ENCODE results near the gene ORC5. TPM values are rescaled to one million over a fixed set of nuclear protein-coding genes. Genes with fewer than 3 reads are reported as not detected.

ORC5 gene
- polyA plus RNA-seq, 2 donors = 2.8 to 9.6 TPM

- H3K27ac ChIP-seq (ENCODE audit: low read depth in 2 of 2, low read length in 1 of 2) = no peak overlapping the region
- no peaks in the 10 kb centered on the region for H3K36me3 ChIP-seq (ENCODE audit: control insufficient read depth in 2 of 2, insufficient read depth in 2 of 2, low read length in 1 of 2)
- no peak overlapping the region for H3K4me3 ChIP-seq (ENCODE audit: low read depth in 1 of 2, low read length in 2 of 2)
- no peaks in the 10 kb centered on the region for H3K9me3 ChIP-seq (ENCODE audit: control insufficient read depth in 2 of 2, insufficient read depth in 1 of 2, low read depth in 1 of 2, low read length in 1 of 2)
- 92% methylated on average over 2 of the region's 2 CpGs for WGBS, 2 donors
- H3K4me1 ChIP-seq (ENCODE audit: control insufficient read depth in 2 of 2, insufficient read depth in 2 of 2, low read length in 1 of 2) = no peaks in the 10 kb centered on the region
- no peaks in the 10 kb centered on the region for H3K27me3 ChIP-seq (ENCODE audit: control insufficient read depth in 1 of 2, insufficient read depth in 2 of 2, low read length in 2 of 2)
Observed at GRCh38 chr7:104113788-104114187, 94.0 kb downstream of the ORC5 start.

DNA sequence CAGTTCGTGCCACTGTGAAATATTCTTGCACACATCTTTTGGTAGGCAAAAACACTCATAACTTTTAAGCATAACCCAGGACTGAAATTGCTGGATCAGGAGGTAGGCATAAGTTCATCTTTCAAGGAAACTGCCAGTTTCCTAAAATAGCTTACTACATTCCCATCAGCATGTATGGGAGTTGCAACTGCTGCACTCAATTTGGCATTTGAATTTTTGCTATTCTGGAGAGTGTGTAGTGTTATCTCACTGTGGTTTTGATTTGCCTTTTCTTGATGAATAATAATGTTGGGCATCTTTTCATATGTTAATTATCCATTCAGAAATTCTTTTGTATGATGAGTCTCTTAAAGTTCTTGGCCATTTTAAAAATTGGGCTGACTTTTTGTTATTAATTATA lies 95.2 kb downstream of the ORC5 start:
- Histone ChIP-seq H3K27me3 (ENCODE audit: control insufficient read depth in 1 of 2, insufficient read depth in 2 of 2, low read length in 2 of 2) (no peaks in the 10 kb centered on the region), H3K4me3 (ENCODE audit: low read depth in 1 of 2, low read length in 2 of 2) (no peak overlapping the region), H3K36me3 (ENCODE audit: control insufficient read depth in 2 of 2, insufficient read depth in 2 of 2, low read length in 1 of 2) (no peaks in the 10 kb centered on the region), H3K4me1 (ENCODE audit: control insufficient read depth in 2 of 2, insufficient read depth in 2 of 2, low read length in 1 of 2) (no peaks in the 10 kb centered on the region), H3K9me3 (ENCODE audit: control insufficient read depth in 2 of 2, insufficient read depth in 1 of 2, low read depth in 1 of 2, low read length in 1 of 2) (no peaks in the 10 kb centered on the region), H3K27ac (ENCODE audit: low read depth in 2 of 2, low read length in 1 of 2) (no peak overlapping the region)
- 74 to 81% methylated on average over 1 of the region's 1 CpG for WGBS, 2 donors

DNA sequence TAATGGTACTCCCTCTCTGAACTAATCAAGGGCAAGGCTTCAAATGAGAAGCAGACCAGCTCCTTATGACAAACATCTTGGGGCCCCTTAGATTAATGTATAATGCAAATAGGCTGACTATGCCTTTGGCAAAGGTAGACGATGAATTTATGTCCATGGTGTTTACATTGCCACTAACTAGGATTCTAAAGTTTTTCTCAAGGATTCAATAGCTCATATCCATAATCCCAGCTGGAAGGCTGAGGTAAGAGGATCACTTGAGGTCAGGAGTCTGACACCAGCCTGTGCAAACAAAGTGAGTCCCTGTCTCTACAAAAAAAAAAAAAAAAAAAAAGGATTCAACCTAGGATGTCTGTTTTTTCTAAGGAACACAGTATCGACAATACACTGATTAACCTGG lies 96.5 kb downstream of the ORC5 start:
- no peaks in the 10 kb centered on the region for H3K4me1 ChIP-seq (ENCODE audit: control insufficient read depth in 2 of 2, insufficient read depth in 2 of 2, low read length in 1 of 2)
- H3K27me3 ChIP-seq (ENCODE audit: control insufficient read depth in 1 of 2, insufficient read depth in 2 of 2, low read length in 2 of 2) = no peaks in the 10 kb centered on the region
- H3K4me3 ChIP-seq (ENCODE audit: low read depth in 1 of 2, low read length in 2 of 2) = no peak overlapping the region
- no peaks in the 10 kb centered on the region for H3K36me3 ChIP-seq (ENCODE audit: control insufficient read depth in 2 of 2, insufficient read depth in 2 of 2, low read length in 1 of 2)
- WGBS, 2 donors = 42 to 49% methylated on average over 2 of the region's 2 CpGs
- no peak overlapping the region for H3K27ac ChIP-seq (ENCODE audit: low read depth in 2 of 2, low read length in 1 of 2)
- H3K9me3 ChIP-seq (ENCODE audit: control insufficient read depth in 2 of 2, insufficient read depth in 1 of 2, low read depth in 1 of 2, low read length in 1 of 2) = no peaks in the 10 kb centered on the region

DNA sequence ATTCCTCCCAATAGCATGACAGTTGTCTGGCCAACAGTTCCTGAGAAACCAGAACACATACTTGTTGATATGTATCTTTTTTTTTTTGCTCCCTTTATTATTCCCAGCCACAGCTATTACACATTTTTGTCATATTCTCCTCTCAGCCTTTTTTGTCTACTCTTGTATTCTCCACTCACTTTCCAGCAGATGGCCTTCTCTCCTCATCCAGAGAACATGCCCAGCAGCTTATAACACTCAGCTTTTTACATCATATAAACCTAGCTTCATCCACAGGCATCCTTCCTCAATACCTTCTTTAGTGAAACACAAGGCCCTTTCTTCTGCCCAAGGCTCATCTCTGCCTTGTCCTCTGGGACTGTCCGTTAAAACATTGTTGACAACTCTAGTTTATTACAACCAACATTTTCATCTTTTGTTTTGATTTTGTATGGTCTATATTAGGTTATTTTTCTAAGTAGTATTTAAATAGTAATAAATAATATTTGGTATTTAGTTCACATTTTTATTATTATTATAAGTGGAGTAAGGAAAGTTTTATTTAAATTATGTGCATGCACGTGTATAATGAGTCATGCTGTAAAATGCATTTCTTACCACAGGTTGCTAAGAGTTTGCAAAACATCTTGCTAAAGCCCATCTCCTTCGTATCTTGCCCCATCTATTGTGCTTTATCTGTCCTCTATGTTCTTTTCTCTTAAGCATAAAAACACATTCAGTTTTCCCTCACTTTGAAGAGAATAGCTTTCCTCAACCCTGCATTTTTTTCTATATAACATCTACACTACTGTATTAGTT lies 101.5 kb downstream of the ORC5 start:
- no peak overlapping the region for H3K4me3 ChIP-seq (ENCODE audit: low read depth in 1 of 2, low read length in 2 of 2)
- no peaks in the 10 kb centered on the region for H3K9me3 ChIP-seq (ENCODE audit: control insufficient read depth in 2 of 2, insufficient read depth in 1 of 2, low read depth in 1 of 2, low read length in 1 of 2)
- H3K27ac ChIP-seq (ENCODE audit: low read depth in 2 of 2, low read length in 1 of 2) = no peak overlapping the region
- H3K4me1 ChIP-seq (ENCODE audit: control insufficient read depth in 2 of 2, insufficient read depth in 2 of 2, low read length in 1 of 2) = no peaks in the 10 kb centered on the region
- H3K27me3 ChIP-seq (ENCODE audit: control insufficient read depth in 1 of 2, insufficient read depth in 2 of 2, low read length in 2 of 2) = no peaks in the 10 kb centered on the region
- WGBS, 2 donors = 70 to 79% methylated on average over 3 of the region's 3 CpGs
- no peaks in the 10 kb centered on the region for H3K36me3 ChIP-seq (ENCODE audit: control insufficient read depth in 2 of 2, insufficient read depth in 2 of 2, low read length in 1 of 2)

DNA sequence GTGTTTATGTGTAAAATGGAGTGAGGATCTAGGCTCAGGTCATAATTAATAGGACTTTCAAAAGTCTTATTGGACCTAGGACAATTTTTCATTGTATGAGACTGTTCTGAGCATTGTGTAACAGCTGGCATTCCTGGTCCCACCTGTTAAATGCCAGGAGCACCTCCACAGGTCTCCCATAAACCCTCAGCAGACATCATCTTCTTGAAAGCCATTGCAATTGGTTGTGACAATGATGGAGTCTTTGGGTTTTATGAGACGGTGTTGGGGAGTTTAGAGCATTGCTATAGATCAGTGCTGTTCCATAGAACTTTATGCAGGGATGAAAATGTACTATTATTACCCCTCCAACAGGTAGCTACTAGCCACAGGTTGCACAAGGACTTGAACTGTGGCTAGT lies 108.9 kb downstream of the ORC5 start:
- H3K36me3 ChIP-seq (ENCODE audit: control insufficient read depth in 2 of 2, insufficient read depth in 2 of 2, low read length in 1 of 2) = no peaks in the 10 kb centered on the region
- H3K9me3 ChIP-seq (ENCODE audit: control insufficient read depth in 2 of 2, insufficient read depth in 1 of 2, low read depth in 1 of 2, low read length in 1 of 2) = no peaks in the 10 kb centered on the region
- H3K27me3 ChIP-seq (ENCODE audit: control insufficient read depth in 1 of 2, insufficient read depth in 2 of 2, low read length in 2 of 2) = peaks cover 0 to 2% of the 10 kb centered on the region in 2 donors
- no peak overlapping the region for H3K4me3 ChIP-seq (ENCODE audit: low read depth in 1 of 2, low read length in 2 of 2)
- H3K27ac ChIP-seq (ENCODE audit: low read depth in 2 of 2, low read length in 1 of 2) = no peak overlapping the region
- H3K4me1 ChIP-seq (ENCODE audit: control insufficient read depth in 2 of 2, insufficient read depth in 2 of 2, low read length in 1 of 2) = no peaks in the 10 kb centered on the region
- 93 to 95% methylated on average over 1 of the region's 1 CpG for WGBS, 2 donors

DNA sequence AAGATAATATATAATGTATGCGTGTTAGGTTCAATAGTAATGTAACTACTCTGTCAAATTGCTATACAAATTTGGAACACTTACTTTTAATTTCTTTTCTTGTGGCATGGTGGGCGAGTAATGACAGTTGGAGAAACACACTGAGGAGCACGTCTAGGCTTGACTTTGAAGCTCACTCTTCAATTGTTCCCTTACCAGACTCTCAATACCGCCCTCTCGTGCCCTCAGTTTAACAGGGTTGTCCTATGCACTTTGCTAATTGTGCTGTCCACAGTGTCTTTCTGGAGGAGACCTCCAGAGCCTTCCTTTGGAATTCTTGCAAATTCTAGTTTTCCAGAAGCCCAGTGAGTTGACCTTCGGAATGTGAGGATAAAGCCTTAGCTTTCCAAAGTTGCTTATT lies 111.1 kb downstream of the ORC5 start:
- Histone ChIP-seq H3K4me1 (ENCODE audit: control insufficient read depth in 2 of 2, insufficient read depth in 2 of 2, low read length in 1 of 2) (no peaks in the 10 kb centered on the region), H3K27ac (ENCODE audit: low read depth in 2 of 2, low read length in 1 of 2) (no peak overlapping the region)
- 70 to 73% methylated on average over 6 of the region's 6 CpGs for WGBS, 2 donors

GRCh38 chr7:104093127-104093526 lies 114.7 kb downstream of the ORC5 start:
- no peaks in the 10 kb centered on the region for H3K4me1 ChIP-seq (ENCODE audit: control insufficient read depth in 2 of 2, insufficient read depth in 2 of 2, low read length in 1 of 2)
- no peaks in the 10 kb centered on the region for H3K36me3 ChIP-seq (ENCODE audit: control insufficient read depth in 2 of 2, insufficient read depth in 2 of 2, low read length in 1 of 2)
- H3K27me3 ChIP-seq (ENCODE audit: control insufficient read depth in 1 of 2, insufficient read depth in 2 of 2, low read length in 2 of 2) = no peaks in the 10 kb centered on the region
- H3K4me3 ChIP-seq (ENCODE audit: low read depth in 1 of 2, low read length in 2 of 2) = no peak overlapping the region
- H3K9me3 ChIP-seq (ENCODE audit: control insufficient read depth in 2 of 2, insufficient read depth in 1 of 2, low read depth in 1 of 2, low read length in 1 of 2) = no peaks in the 10 kb centered on the region
- WGBS, 2 donors = 67 to 73% methylated on average over 6 of the region's 6 CpGs
- H3K27ac ChIP-seq (ENCODE audit: low read depth in 2 of 2, low read length in 1 of 2) = no peak overlapping the region

More for the DNA sequence above, 111.1 kb downstream of the ORC5 start:
- Histone ChIP-seq H3K27me3 (ENCODE audit: control insufficient read depth in 1 of 2, insufficient read depth in 2 of 2, low read length in 2 of 2) (peaks cover 0 to 2% of the 10 kb centered on the region in 2 donors), H3K36me3 (ENCODE audit: control insufficient read depth in 2 of 2, insufficient read depth in 2 of 2, low read length in 1 of 2) (no peaks in the 10 kb centered on the region), H3K9me3 (ENCODE audit: control insufficient read depth in 2 of 2, insufficient read depth in 1 of 2, low read depth in 1 of 2, low read length in 1 of 2) (no peaks in the 10 kb centered on the region), H3K4me3 (ENCODE audit: low read depth in 1 of 2, low read length in 2 of 2) (no peak overlapping the region)

- Histone ChIP-seq H3K4me3 (ENCODE audit: low read depth in 1 of 2, low read length in 2 of 2) (no peak overlapping the region), H3K4me1 (ENCODE audit: control insufficient read depth in 2 of 2, insufficient read depth in 2 of 2, low read length in 1 of 2) (no peaks in the 10 kb centered on the region), H3K36me3 (ENCODE audit: control insufficient read depth in 2 of 2, insufficient read depth in 2 of 2, low read length in 1 of 2) (no peaks in the 10 kb centered on the region), H3K27me3 (ENCODE audit: control insufficient read depth in 1 of 2, insufficient read depth in 2 of 2, low read length in 2 of 2) (no peaks in the 10 kb centered on the region), H3K27ac (ENCODE audit: low read depth in 2 of 2, low read length in 1 of 2) (no peak overlapping the region), H3K9me3 (ENCODE audit: control insufficient read depth in 2 of 2, insufficient read depth in 1 of 2, low read depth in 1 of 2, low read length in 1 of 2) (no peaks in the 10 kb centered on the region)
- 70 to 80% methylated on average over 4 of the region's 4 CpGs for WGBS, 2 donors
Observed at GRCh38 chr7:104091242-104091641, 116.6 kb downstream of the ORC5 start.

GRCh38 chr7:104089612-104090011 lies 118.2 kb downstream of the ORC5 start:
- H3K4me3 ChIP-seq (ENCODE audit: low read depth in 1 of 2, low read length in 2 of 2) = no peak overlapping the region
- H3K4me1 ChIP-seq (ENCODE audit: control insufficient read depth in 2 of 2, insufficient read depth in 2 of 2, low read length in 1 of 2) = no peaks in the 10 kb centered on the region
- whole genome bisulfite sequencing, 2 donors = 35 to 50% methylated on average over 3 of the region's 3 CpGs
- no peaks in the 10 kb centered on the region for H3K9me3 ChIP-seq (ENCODE audit: control insufficient read depth in 2 of 2, insufficient read depth in 1 of 2, low read depth in 1 of 2, low read length in 1 of 2)
- H3K36me3 ChIP-seq (ENCODE audit: control insufficient read depth in 2 of 2, insufficient read depth in 2 of 2, low read length in 1 of 2) = no peaks in the 10 kb centered on the region
- H3K27me3 ChIP-seq (ENCODE audit: control insufficient read depth in 1 of 2, insufficient read depth in 2 of 2, low read length in 2 of 2) = no peaks in the 10 kb centered on the region
- no peak overlapping the region for H3K27ac ChIP-seq (ENCODE audit: low read depth in 2 of 2, low read length in 1 of 2)

GRCh38 chr7:104089061-104089460 lies 118.8 kb downstream of the ORC5 start:
- Histone ChIP-seq H3K36me3 (ENCODE audit: control insufficient read depth in 2 of 2, insufficient read depth in 2 of 2, low read length in 1 of 2) (no peaks in the 10 kb centered on the region), H3K4me3 (ENCODE audit: low read depth in 1 of 2, low read length in 2 of 2) (no peak overlapping the region), H3K27me3 (ENCODE audit: control insufficient read depth in 1 of 2, insufficient read depth in 2 of 2, low read length in 2 of 2) (no peaks in the 10 kb centered on the region), H3K9me3 (ENCODE audit: control insufficient read depth in 2 of 2, insufficient read depth in 1 of 2, low read depth in 1 of 2, low read length in 1 of 2) (no peaks in the 10 kb centered on the region), H3K27ac (ENCODE audit: low read depth in 2 of 2, low read length in 1 of 2) (no peak overlapping the region), H3K4me1 (ENCODE audit: control insufficient read depth in 2 of 2, insufficient read depth in 2 of 2, low read length in 1 of 2) (no peaks in the 10 kb centered on the region)
- 48 to 61% methylated on average over 1 of the region's 1 CpG for WGBS, 2 donors

Data from esophagus (tissue), 2 donors.